GM13976 (cell line): ENCODE results near the gene ALX4.

Experiments used
- DNase-seq: peaks from one replicate; pipeline ENCODE4 v3.0.0; 2012; ENCODE audit warnings: low spot score
- in situ Hi-C: fragments of 300-500 bp; cut with MboI; formaldehyde crosslinking; loops from one replicate; pipeline ENCODE4 v1.12.0; 2022; ENCODE audit warnings: low sequenced_read_pairs, mixed read lengths, inconsistent platforms; ENCODE audit not compliant: unreplicated experiment
- TF ChIP-seq, protein P1 (sequence below): IDR thresholded peaks from 2 replicates; pipeline ENCODE4 v1.5.1; 2012; ENCODE audit warnings: borderline replicate concordance, mild to moderate bottlenecking; ENCODE audit not compliant: insufficient read depth; ENCODE audit errors: extremely low read depth, missing control alignments, control extremely low read depth

The ALX4 gene

GRCh38 chr11:44333271-44334218 is 23.6 kb upstream of the ALX4 start:
- DNase-seq: no peak
- in situ Hi-C loops: no loop called here
- TF ChIP-seq, protein P1, sequence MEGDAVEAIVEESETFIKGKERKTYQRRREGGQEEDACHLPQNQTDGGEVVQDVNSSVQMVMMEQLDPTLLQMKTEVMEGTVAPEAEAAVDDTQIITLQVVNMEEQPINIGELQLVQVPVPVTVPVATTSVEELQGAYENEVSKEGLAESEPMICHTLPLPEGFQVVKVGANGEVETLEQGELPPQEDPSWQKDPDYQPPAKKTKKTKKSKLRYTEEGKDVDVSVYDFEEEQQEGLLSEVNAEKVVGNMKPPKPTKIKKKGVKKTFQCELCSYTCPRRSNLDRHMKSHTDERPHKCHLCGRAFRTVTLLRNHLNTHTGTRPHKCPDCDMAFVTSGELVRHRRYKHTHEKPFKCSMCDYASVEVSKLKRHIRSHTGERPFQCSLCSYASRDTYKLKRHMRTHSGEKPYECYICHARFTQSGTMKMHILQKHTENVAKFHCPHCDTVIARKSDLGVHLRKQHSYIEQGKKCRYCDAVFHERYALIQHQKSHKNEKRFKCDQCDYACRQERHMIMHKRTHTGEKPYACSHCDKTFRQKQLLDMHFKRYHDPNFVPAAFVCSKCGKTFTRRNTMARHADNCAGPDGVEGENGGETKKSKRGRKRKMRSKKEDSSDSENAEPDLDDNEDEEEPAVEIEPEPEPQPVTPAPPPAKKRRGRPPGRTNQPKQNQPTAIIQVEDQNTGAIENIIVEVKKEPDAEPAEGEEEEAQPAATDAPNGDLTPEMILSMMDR: no peak

GRCh38 chr11:44332665-44333064 is 22.7 kb upstream of the ALX4 start:
- TF ChIP-seq, protein P1: no peak
- in situ Hi-C loops: no loop called here
- DNase-seq: no peak

DNA sequence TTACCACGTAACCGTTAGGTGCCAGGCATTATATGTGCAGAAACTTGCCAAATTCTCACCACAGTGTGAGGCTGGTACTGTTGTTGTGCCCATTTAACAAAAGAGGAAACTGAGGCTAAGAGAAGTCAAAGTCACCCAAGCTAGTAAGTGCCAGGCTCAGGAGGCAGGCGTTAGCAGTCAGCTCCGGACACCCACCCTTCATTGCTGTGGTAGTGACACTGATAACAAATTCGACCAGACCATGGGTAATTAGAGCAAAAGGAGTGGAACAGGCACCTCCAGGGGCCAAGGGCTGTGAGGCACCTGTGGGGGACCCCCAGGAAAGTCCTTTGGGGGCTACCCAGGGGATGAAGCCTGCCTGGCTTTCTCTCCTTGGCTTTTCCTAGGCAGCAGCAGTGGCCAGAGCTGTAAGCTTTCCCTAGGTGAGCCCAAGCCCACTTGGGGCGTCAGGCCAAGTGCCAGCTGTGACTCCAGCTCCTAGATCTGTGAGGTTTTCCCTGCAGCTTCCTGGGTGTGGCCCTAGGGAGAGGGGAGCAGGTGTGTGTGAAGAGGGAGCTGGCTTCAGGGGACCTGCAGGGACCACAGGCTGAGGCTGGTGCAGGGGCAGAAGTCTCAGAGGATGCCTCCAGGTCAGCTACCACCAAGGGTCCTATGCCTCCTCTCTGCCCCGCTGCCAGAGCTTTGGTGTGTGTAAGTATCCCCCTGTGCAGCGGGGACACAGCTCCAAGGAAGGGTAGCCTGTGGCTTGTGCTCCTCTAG is 19.7 kb upstream of the ALX4 start:
- DNase-seq: no peak
- in situ Hi-C loops: no loop called here
- TF ChIP-seq, protein P1: no peak

GRCh38 chr11:44328138-44328660 is 18.3 kb upstream of the ALX4 start:
- TF ChIP-seq, protein P1: no peak
- in situ Hi-C loops: no loop called here
- DNase-seq: no peak

DNA sequence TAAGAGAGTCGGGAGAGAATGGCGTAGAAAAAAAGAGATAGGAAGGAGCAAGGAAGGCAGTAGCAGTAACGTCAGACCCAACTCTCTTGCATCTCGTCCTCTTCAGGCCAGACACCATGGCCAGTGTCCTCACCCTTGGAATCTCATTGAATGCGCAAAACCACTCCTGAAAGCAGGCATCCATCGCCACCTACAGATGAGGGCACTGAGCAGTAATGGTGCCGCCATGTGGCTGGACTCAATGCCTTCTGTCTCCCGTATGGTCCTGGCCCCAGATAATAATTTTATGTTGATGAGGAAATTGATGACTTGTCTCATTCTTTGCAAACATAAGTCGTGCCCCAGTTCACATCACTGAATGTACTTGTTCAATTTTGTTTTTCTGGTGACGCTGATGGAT is 17.8 kb upstream of the ALX4 start:
- in situ Hi-C loops: no loop called here
- TF ChIP-seq, protein P1: no peak
- DNase-seq: no peak

- in situ Hi-C loops: no loop called here
- TF ChIP-seq, protein P1: no peak
- no peak for DNase-seq
Measured at GRCh38 chr11:44326615-44327475, 16.9 kb upstream of the ALX4 start.
